Psoas muscle (tissue), 8 donors: ENCODE measurements around the gene CFAP107. TPM values are rescaled to one million over a fixed set of nuclear protein-coding genes. Genes with fewer than 3 reads are reported as not detected.
A peak's percentile ranks its signal among the peaks of the same experiment; 100 is the strongest.

Source experiments
- ATAC-seq, 4 donors: fragments of 200-7000 bp; cut with Tn5 transposase; one replicate each; pipeline ENCODE4 v1.9.1; 2020; ENCODE audit warnings: moderate library complexity in 3 of 4, mild to moderate bottlenecking in 2 of 4
- DNase-seq, 2 donors: peaks; one replicate each; pipeline ENCODE4 v3.0.0-alpha.2; 2020
- H3K27ac ChIP-seq: fragments of 200-600 bp; one replicate; pipeline ENCODE4 v1.8.0; 2022
- H3K27me3 ChIP-seq, 3 donors: fragments of 200-600 bp in 1 of 3; one replicate each; pipeline versions ENCODE4 v1.6.1 to v1.8.0; 2013 to 2022; ENCODE audit warnings: low read length in 2 of 3, mild to moderate bottlenecking in 2 of 3, moderate library complexity in 1 of 3; ENCODE audit not compliant: insufficient read depth in 3 of 3
- H3K36me3 ChIP-seq, 2 donors: fragments of 200-600 bp in 1 of 2; one replicate each; pipeline versions ENCODE4 v1.6.1 to v1.8.0; 2013 to 2022; ENCODE audit warnings: low read depth in 1 of 2, mild to moderate bottlenecking in 1 of 2, moderate library complexity in 1 of 2; ENCODE audit not compliant: insufficient read depth in 1 of 2
- H3K4me1 ChIP-seq: fragments of 200-600 bp; one replicate; pipeline ENCODE4 v1.8.0; 2022
- H3K4me3 ChIP-seq: fragments of 200-600 bp; one replicate; pipeline ENCODE4 v1.8.0; 2022; ENCODE audit warnings: mild to moderate bottlenecking
- H3K9me3 ChIP-seq: fragments of 200-600 bp; one replicate; pipeline ENCODE4 v1.8.0; 2022
- CTCF ChIP-seq: fragments of 200-600 bp; IDR thresholded peaks from one replicate; pipeline ENCODE4 v1.8.0; 2022; ENCODE audit warnings: antibody characterized with exemption
- WGBS, 3 donors: extraction: QIAGEN DNeasy Blood & Tissue Kit; methylation state at CpG; one replicate each; pipeline versions ENCODE4 v1.1.6 to v1.1.7; 2013; 5-methylcytosine and 5-hydroxymethylcytosine counted together
- intact Hi-C, 2 donors: fragments of 100-400 bp; cut with DNase I; formaldehyde crosslinking; loops; one replicate each; pipeline versions ENCODE4 v1.11.0 to v1.14.2; 2022
- long read RNA-seq, 2 donors: library from polyadenylated mRNA; unstranded; transcript quantifications; one replicate each; pipeline ENCODE4 v2.0.0, GENCODE V29; 2021
- polyA plus RNA-seq, 3 donors: library from polyadenylated mRNA; stranded (reverse); fragments of 200-250 nt; gene quantifications; one replicate each; pipeline ENCODE4 v1.2.3, GENCODE V29; 2013
- total RNA-seq, 4 donors: library from RNA; stranded (reverse); fragmentation: NEBNext Ultra II Directional in 2 of 4; extraction: Animal tissue kit (Norgen Biotek cat#: 25700) in 2 of 4; gene quantifications; one replicate each; pipeline versions ENCODE4 v1.2.1 to v1.2.4, GENCODE V29; 2021 to 2023
- donor health status: healthy with polysubstance abuse.
- donor health status: DM: no; HTN: no; CAD: no; lungs with moderate emphysema.
- donor health status: Bipolar disorder and iron deficiency.
- donor health status: healthy.
- donor health status: DM: yes; HTN: yes; CAD: no.
- donor health status: DM: no; HTN: no; CAD: no.
- donor health status: DM: no; HTN: no; CAD: no.
- donor health status: DM: yes; HTN: yes; CAD: no.

CFAP107 gene
- total RNA-seq (not detected), polyA plus RNA-seq (under 1 TPM in 1 of 3 donors, not detected in 2; 0.04 TPM)
- long read RNA-seq, donor 1 = 0 reads
- long read RNA-seq, donor 2 = 0 reads

- H3K4me3 ChIP-seq = no peak within 1 kb of the TSS
- no peaks in the 10 kb centered on the region for H3K4me1 ChIP-seq
- intact Hi-C loops = no loop called here
- 10 to 30% (median 19%) methylated on average over 2 of the region's 2 CpGs for WGBS, 3 donors
- no peak for DNase-seq
- peaks cover 21% of the 10 kb centered on the region for H3K9me3 ChIP-seq
- ATAC-seq = peak in 1 of 4 donors; percentile 72
- peaks cover 0 to 6% (median 0%) of the 10 kb centered on the region in 3 donors for H3K27me3 ChIP-seq
- TF ChIP-seq CTCF = no peak
- no peak within 1 kb of the TSS for H3K27ac ChIP-seq
- H3K36me3 ChIP-seq = no peaks in the 10 kb centered on the region
Measured at GRCh38 chr1:12745992-12746323, at the start of gene CFAP107. Gene CFAP107, plus strand, starts transcription at chr1:12746200. Its CDS starts 231 bp downstream, at chr1:12746431.

- Histone ChIP-seq H3K4me1 (peaks cover 10% of the 10 kb centered on the region), H3K9me3 (no peaks in the 10 kb centered on the region), H3K4me3 (no peak overlapping the region), H3K27ac (no peak overlapping the region), H3K27me3 (no peaks in the 10 kb centered on the region), H3K36me3 (no peaks in the 10 kb centered on the region)
- intact Hi-C loops = no loop called here
- no peak for DNase-seq
- TF ChIP-seq CTCF = no peak
- ATAC-seq = no peak
- WGBS, 3 donors = 86 to 90% (median 89%) methylated on average over 3 of the region's 3 CpGs
Measured at GRCh38 chr1:12696658-12697057, 49.3 kb upstream of the CFAP107 start.

DNA sequence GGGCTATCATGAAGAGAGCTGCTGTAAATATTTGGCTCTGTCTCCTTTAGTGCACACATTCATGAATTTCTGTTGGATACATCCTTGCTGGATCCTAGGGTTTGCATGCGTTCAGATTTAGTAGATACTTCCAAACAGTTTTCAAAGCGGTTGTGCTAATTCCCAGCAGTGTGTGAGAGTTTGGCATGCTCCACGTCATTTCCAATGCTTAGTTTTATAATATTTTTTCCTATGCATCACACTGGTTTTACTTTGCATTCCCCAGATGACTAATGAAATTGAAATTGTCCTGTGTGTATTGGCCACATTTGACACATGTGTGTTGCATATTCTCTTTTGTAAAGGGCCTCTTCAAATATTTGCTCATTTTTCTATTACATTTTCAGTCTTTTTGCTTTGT lies 48.6 kb upstream of the CFAP107 start:
- Histone ChIP-seq H3K4me1 (peaks cover 10% of the 10 kb centered on the region), H3K36me3 (no peaks in the 10 kb centered on the region), H3K4me3 (no peak overlapping the region), H3K27ac (no peak overlapping the region), H3K27me3 (no peaks in the 10 kb centered on the region), H3K9me3 (no peaks in the 10 kb centered on the region)
- DNase-seq (no peak), ATAC-seq (no peak)
- 68 to 82% (median 74%) methylated on average over 3 of the region's 3 CpGs for WGBS, 3 donors
- no peak for TF ChIP-seq CTCF
- intact Hi-C loops = no loop called here

DNA sequence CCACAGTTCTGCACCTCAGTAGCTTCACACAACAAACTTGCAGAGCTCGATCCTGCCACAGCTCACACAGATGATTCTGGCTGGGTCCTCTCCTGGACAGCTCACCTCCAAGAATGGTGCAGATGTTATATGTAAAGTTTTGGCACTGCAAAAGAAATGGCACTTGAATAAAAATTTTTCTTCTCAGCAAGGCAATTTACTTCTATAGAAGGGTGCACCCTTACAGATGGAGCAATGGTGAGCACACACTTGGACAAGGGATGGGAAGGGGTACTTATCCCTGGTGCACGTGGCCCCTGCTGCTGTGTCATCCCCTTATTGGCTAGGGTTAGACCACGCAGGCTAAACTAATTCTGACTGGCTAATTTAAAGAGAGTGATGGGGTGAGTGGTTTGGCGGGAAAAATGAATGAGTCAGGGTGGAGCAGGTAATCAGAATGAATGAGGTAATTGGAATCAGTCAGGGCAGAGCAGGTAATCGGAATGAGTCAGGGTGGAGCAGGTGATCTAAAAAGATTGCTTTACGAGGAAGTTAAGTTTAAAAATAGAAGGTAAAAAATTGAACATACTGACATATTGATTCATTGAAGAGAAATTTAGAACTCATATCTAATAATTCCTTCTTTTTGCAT lies 42.1 kb upstream of the CFAP107 start:
- Histone ChIP-seq H3K27me3 (no peaks in the 10 kb centered on the region), H3K4me3 (no peak overlapping the region), H3K4me1 (no peaks in the 10 kb centered on the region), H3K27ac (no peak overlapping the region), H3K36me3 (no peaks in the 10 kb centered on the region), H3K9me3 (peaks cover 15% of the 10 kb centered on the region)
- no peak for TF ChIP-seq CTCF
- DNase-seq (no peak), ATAC-seq (no peak)
- intact Hi-C loops = no loop called here
- WGBS, 3 donors = 78 to 80% (median 79%) methylated on average over 6 of the region's 6 CpGs

- Histone ChIP-seq H3K36me3 (no peaks in the 10 kb centered on the region), H3K9me3 (peaks cover 15% of the 10 kb centered on the region), H3K27me3 (no peaks in the 10 kb centered on the region), H3K27ac (no peak overlapping the region), H3K4me1 (no peaks in the 10 kb centered on the region), H3K4me3 (no peak overlapping the region)
- TF ChIP-seq CTCF = no peak
- ATAC-seq (peak in 1 of 4 donors; percentile 59), DNase-seq (no peak)
- WGBS, 3 donors = 59 to 71% (median 66%) methylated on average over 3 of the region's 3 CpGs
- intact Hi-C loops = no loop called here
Measured at GRCh38 chr1:12706061-12706460, 39.9 kb upstream of the CFAP107 start.
